IgD-negative memory B cell (primary cell): ENCODE results near the gene BCAS1. TPM values are rescaled to one million over a fixed set of nuclear protein-coding genes. Genes with fewer than 3 reads are reported as not detected.

Experiments
- H3K27ac Mint-ChIP-seq, 3 donors: one replicate each; pipeline ENCODE4 v1.8.0; 2020 to 2022; ENCODE audit warnings: mild to moderate bottlenecking in 3 of 3, mixed read lengths in 3 of 3, moderate library complexity in 1 of 3
- H3K27me3 Mint-ChIP-seq: one replicate; pipeline ENCODE4 v1.8.0; 2021; ENCODE audit warnings: mixed read lengths
- H3K36me3 Mint-ChIP-seq: one replicate; pipeline ENCODE4 v1.8.0; 2020; ENCODE audit warnings: mild to moderate bottlenecking, mixed read lengths
- H3K4me1 Mint-ChIP-seq, 3 donors: one replicate each; pipeline ENCODE4 v1.8.0; 2020 to 2022; ENCODE audit warnings: mixed read lengths in 3 of 3, mild to moderate bottlenecking in 1 of 3
- H3K4me3 Mint-ChIP-seq, 4 donors: one replicate each; pipeline ENCODE4 v1.8.0; 2020 to 2022; ENCODE audit warnings: mild to moderate bottlenecking in 4 of 4, mixed read lengths in 4 of 4, moderate library complexity in 3 of 4
- H3K9me3 Mint-ChIP-seq, 3 donors: one replicate each; pipeline ENCODE4 v1.8.0; 2020 to 2021; ENCODE audit warnings: mixed read lengths in 3 of 3, mild to moderate bottlenecking in 1 of 3
- polyA plus RNA-seq: library from polyadenylated mRNA; unstranded; fragments of 300-500 nt; fragmentation: Illumina TruSeq; gene quantifications from one replicate; pipeline ENCODE4 v1.2.3, GENCODE V29; 2021

Gene BCAS1
- polyA plus RNA-seq, 1 donor from 2014 or later = 1.8 TPM

DNA sequence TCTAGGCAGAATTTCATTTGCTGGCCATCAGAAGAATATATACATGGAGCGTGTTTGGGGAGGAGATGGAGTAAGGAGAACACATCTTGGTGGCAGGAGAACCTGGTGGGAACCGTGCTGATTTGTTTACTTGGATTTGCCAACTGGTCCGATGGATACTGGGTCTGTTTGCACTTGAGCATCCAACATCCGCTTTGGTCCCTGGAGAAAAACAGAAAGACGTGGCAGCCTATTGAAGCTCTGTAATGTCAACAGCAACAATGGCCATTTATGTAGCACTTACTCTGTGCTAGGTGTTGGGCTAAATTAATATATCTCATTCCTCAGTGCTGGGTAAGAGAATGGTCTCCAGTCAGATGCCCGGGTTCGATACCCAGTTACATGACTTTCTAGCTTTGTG lies 125.6 kb downstream of the BCAS1 start:
- no peaks in the 10 kb centered on the region for H3K36me3 Mint-ChIP-seq
- H3K27me3 Mint-ChIP-seq = no peaks in the 10 kb centered on the region
- H3K4me1 Mint-ChIP-seq = peaks cover 47 to 54% (median 48%) of the 10 kb centered on the region in 3 donors
- no peaks in the 10 kb centered on the region for H3K9me3 Mint-ChIP-seq
- H3K4me3 Mint-ChIP-seq = no peak overlapping the region
- peak overlapping the region; percentile 44 to 55 (median 44) for H3K27ac Mint-ChIP-seq

DNA sequence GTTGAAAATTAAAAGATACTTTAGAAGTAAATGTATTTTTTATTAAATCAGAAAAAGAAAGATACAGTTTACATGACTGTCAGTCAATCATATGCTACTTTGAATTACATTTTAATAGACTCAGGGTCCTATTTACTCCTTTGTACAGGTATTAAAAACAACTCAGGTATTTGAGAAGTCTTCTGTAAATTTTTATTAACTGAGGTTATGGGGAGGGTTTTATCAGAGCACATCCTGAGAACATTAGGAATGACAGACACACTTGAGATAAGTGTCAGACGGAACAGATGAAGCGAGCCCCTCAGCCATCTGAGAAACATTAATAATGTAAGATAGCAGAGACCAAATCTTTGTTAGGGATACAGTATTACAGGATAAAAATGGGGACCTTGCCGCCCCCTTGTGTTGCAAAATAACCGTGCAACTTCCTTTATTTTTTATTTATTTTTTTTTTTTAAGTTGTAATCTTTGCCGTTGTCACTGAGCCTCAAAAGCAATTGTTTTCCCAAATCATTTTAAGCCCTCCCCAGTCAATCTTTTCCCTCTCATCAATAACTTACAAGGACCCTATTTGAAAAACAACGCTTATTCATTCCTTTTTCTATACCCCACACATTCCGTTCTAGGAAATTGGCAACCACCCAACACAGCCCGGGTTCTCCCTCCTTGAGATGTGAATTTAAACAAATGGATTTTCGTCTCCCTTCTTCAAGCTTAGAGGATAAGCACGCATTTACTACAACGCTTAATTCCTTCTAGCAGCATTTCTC lies 126.7 kb downstream of the BCAS1 start:
- Mint-ChIP-seq H3K4me3 (peak overlapping the region in 1 of 4 donors; percentile 39), H3K9me3 (no peaks in the 10 kb centered on the region), H3K36me3 (no peaks in the 10 kb centered on the region), H3K27me3 (no peaks in the 10 kb centered on the region), H3K27ac (peak overlapping the region; percentile 9 to 63 (median 28)), H3K4me1 (peaks cover 43 to 51% (median 51%) of the 10 kb centered on the region in 3 donors)

GRCh38 chr20:53942973-53943372 lies 127.4 kb downstream of the BCAS1 start:
- peak overlapping the region in 2 of 4 donors; percentile 18 to 68 for H3K4me3 Mint-ChIP-seq
- no peaks in the 10 kb centered on the region for H3K27me3 Mint-ChIP-seq
- peaks cover 46 to 56% (median 53%) of the 10 kb centered on the region in 3 donors for H3K4me1 Mint-ChIP-seq
- H3K9me3 Mint-ChIP-seq = no peaks in the 10 kb centered on the region
- no peaks in the 10 kb centered on the region for H3K36me3 Mint-ChIP-seq
- H3K27ac Mint-ChIP-seq = peak overlapping the region in 1 of 3 donors; percentile 63

DNA sequence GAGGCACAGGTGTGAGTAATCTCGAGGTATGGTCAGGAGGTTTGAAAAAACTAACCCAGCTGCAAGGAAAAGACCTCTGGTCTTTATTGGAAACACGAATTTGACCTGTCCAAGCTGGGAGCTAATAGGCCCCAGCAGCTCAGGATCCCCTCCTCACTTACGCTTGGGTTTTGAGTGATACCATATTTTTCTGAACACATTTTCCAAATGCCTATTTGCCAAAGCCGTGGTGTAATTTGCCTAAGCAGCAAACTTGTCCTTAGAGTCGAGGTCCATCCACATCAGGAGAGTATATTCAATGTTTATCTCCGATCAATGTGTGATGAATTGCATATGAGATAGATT lies 128.0 kb downstream of the BCAS1 start:
- Mint-ChIP-seq H3K4me1 (peaks cover 51 to 61% (median 57%) of the 10 kb centered on the region in 3 donors), H3K36me3 (no peaks in the 10 kb centered on the region), H3K4me3 (peak overlapping the region in 2 of 4 donors; percentile 65 to 87), H3K27ac (peak overlapping the region; percentile 80 to 97 (median 93)), H3K27me3 (no peaks in the 10 kb centered on the region), H3K9me3 (no peaks in the 10 kb centered on the region)

GRCh38 chr20:53941680-53942471 lies 128.5 kb downstream of the BCAS1 start:
- no peaks in the 10 kb centered on the region for H3K27me3 Mint-ChIP-seq
- H3K27ac Mint-ChIP-seq = peak overlapping the region; percentile 80 to 97 (median 93)
- H3K4me3 Mint-ChIP-seq = peak overlapping the region; percentile 45 to 93 (median 76)
- H3K9me3 Mint-ChIP-seq = no peaks in the 10 kb centered on the region
- H3K4me1 Mint-ChIP-seq = peaks cover 51 to 61% (median 57%) of the 10 kb centered on the region in 3 donors
- no peaks in the 10 kb centered on the region for H3K36me3 Mint-ChIP-seq

DNA sequence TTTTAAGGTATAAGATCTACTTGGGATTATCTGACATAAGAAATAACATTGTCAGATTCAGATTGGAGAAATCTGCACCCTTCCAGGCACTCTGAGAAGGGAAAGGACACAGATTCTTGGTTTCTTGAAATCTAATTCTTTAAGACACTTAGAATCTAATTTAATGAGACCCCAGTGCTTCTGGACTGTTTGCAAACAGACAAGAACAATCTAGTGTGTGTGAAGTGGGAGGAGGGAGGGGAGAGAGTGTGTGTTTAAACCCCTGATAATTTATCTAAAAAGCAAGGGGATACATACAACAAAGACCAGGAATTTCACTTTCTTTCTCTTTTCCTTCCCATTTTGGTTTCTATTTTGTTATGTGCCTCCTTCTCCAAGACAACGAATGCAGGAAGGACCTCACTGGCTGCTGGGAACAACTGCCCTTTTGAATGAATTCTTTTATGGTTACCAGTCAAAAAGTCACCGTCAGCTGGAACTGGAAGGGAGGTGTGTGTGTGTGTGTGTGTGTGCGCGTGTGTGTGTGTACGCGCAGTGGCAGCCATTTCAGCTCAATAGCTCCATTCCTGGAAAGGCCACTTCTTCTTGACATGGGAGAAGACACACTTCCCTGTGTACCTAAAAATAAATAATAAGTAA lies 129.4 kb downstream of the BCAS1 start:
- H3K4me3 Mint-ChIP-seq = peak overlapping the region; percentile 65 to 93 (median 80)
- H3K4me1 Mint-ChIP-seq = peaks cover 52 to 62% (median 60%) of the 10 kb centered on the region in 3 donors
- H3K36me3 Mint-ChIP-seq = no peaks in the 10 kb centered on the region
- no peaks in the 10 kb centered on the region for H3K9me3 Mint-ChIP-seq
- no peaks in the 10 kb centered on the region for H3K27me3 Mint-ChIP-seq
- peak overlapping the region; percentile 80 to 97 (median 93) for H3K27ac Mint-ChIP-seq

DNA sequence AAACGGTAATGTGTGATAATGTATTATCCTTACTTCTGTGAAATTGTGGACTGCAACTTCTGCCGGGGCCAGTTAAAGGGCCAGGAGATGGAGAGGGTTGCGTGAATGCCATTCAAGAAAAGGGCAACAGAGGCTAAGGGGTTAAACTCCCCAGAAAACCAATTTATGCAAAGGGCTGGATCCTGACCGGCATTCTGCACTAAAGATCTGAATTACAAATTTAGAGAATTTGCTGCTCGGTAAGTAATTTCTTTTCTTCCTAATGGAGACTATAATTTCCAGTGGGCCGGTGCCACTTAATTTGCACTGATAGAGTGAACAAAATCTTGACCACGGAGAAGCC lies 130.1 kb downstream of the BCAS1 start:
- Mint-ChIP-seq H3K4me1 (peaks cover 58 to 67% (median 66%) of the 10 kb centered on the region in 3 donors), H3K27ac (peak overlapping the region; percentile 80 to 97 (median 93)), H3K27me3 (no peaks in the 10 kb centered on the region), H3K9me3 (no peaks in the 10 kb centered on the region), H3K36me3 (no peaks in the 10 kb centered on the region), H3K4me3 (peak overlapping the region; percentile 65 to 94 (median 82))

- Mint-ChIP-seq H3K4me3 (peak overlapping the region; percentile 65 to 94 (median 82)), H3K27ac (peak overlapping the region; percentile 80 to 97 (median 93)), H3K4me1 (peaks cover 64 to 73% (median 72%) of the 10 kb centered on the region in 3 donors), H3K36me3 (no peaks in the 10 kb centered on the region), H3K27me3 (no peaks in the 10 kb centered on the region), H3K9me3 (no peaks in the 10 kb centered on the region)
Observed at GRCh38 chr20:53939572-53940359, 130.6 kb downstream of the BCAS1 start.

DNA sequence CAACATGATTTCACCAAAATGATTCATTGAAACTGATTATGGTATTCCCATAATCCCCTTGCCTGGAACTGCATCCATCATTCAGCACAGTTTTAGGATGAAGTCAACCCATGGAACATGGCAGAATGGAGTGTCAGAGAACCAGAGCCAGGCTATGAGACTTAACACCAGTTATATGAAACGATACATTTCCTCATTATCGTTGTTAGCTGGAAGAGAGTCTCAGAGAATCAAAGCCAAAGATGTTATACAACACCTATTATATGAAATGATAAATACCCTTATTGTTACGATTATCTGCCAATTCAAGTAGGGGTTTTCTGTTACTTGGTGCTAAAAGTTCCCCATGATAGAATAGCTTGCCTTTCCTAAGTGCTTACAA lies 131.2 kb downstream of the BCAS1 start:
- Mint-ChIP-seq H3K27ac (peak overlapping the region in 2 of 3 donors; percentile 59 to 80), H3K4me1 (peaks cover 68 to 79% (median 78%) of the 10 kb centered on the region in 3 donors), H3K4me3 (peak overlapping the region in 2 of 4 donors; percentile 65 to 81), H3K9me3 (no peaks in the 10 kb centered on the region), H3K27me3 (no peaks in the 10 kb centered on the region), H3K36me3 (no peaks in the 10 kb centered on the region)

DNA sequence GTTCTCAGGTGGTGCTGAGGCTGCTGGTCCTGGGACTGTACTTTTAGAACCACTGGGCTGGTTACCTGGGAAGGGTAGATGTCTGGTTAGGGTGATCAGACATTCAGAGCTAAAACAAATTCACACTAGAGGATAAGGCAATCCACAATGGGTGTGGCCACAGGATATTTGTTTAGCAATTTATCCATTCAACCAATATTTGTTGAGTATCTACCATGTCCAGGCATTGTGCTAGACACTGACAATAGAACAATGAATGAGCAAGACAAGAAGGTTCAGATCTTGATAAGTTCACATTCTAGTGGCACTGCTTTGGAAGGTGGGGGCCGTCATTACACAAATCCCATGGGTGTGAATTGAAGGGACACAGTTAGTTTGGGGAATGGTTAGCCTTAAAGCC lies 131.7 kb downstream of the BCAS1 start:
- Mint-ChIP-seq H3K27me3 (no peaks in the 10 kb centered on the region), H3K36me3 (no peaks in the 10 kb centered on the region), H3K27ac (peak overlapping the region in 2 of 3 donors; percentile 71 to 80), H3K4me1 (peaks cover 71 to 79% (median 79%) of the 10 kb centered on the region in 3 donors), H3K9me3 (no peaks in the 10 kb centered on the region), H3K4me3 (no peak overlapping the region)

DNA sequence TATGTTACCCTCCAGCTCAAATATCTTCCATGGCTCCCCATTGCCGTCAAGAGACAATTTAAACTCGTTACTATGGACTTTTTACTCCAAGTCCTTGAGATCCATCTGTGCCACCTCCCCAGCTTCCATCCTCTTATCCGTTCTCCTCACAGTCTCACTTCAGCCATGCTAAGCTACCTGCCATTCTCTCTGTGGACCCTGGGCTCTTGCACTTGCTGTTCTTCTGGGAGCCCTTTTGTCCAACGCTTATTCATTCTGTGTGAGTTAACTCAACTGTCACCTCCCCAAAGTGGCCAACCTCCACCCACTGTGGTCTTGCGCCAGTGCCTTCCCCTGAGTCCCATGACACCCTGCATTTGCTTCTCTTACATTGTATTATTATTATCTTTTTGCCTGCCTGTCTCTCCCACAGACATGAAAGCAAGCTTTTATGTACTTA lies 132.4 kb downstream of the BCAS1 start:
- Mint-ChIP-seq H3K27ac (peak overlapping the region in 2 of 3 donors; percentile 71 to 80), H3K4me3 (no peak overlapping the region), H3K27me3 (no peaks in the 10 kb centered on the region), H3K9me3 (no peaks in the 10 kb centered on the region), H3K36me3 (no peaks in the 10 kb centered on the region), H3K4me1 (peaks cover 73 to 81% (median 79%) of the 10 kb centered on the region in 3 donors)

- Mint-ChIP-seq H3K36me3 (no peaks in the 10 kb centered on the region), H3K9me3 (no peaks in the 10 kb centered on the region), H3K4me3 (no peak overlapping the region), H3K4me1 (peaks cover 70 to 76% (median 76%) of the 10 kb centered on the region in 3 donors), H3K27me3 (no peaks in the 10 kb centered on the region), H3K27ac (peak overlapping the region in 2 of 3 donors; percentile 16 to 71)
Observed at GRCh38 chr20:53937339-53937741, 133.1 kb downstream of the BCAS1 start.

GRCh38 chr20:53935344-53936084 lies 134.9 kb downstream of the BCAS1 start:
- Mint-ChIP-seq H3K4me3 (peak overlapping the region in 3 of 4 donors; percentile 67 to 85 (median 81)), H3K36me3 (no peaks in the 10 kb centered on the region), H3K9me3 (no peaks in the 10 kb centered on the region), H3K27me3 (no peaks in the 10 kb centered on the region), H3K4me1 (peaks cover 69 to 73% (median 73%) of the 10 kb centered on the region in 3 donors), H3K27ac (peak overlapping the region; percentile 45 to 93 (median 84))
